ENCODE measurements around the gene GRIK3. TPM values are rescaled to one million over a fixed set of nuclear protein-coding genes. Genes with fewer than 3 reads are reported as not detected.
A peak's percentile ranks its signal among the peaks of the same experiment; 100 is the strongest.
"Not testable (repeated sequence)": the region's sequence is repeated elsewhere in the genome, so short reads cannot be mapped to it uniquely, and the experiment has no call there.

The GRIK3 gene
- total RNA-seq, 1 donor from 2014 or later: 2.3 TPM

GRCh38 chr1:36920801-36921405, 113.4 kb downstream of the GRIK3 start:
- peaks cover 18% of the 10 kb centered on the region for H3K27me3 Mint-ChIP-seq
- H3K4me3 Mint-ChIP-seq: no peak overlapping the region
- H3K27ac Mint-ChIP-seq: no peak overlapping the region
- TF ChIP-seq CTCF (conservative IDR thresholded peaks at IDR 0.05): no peak
- no peaks in the 10 kb centered on the region for H3K36me3 Mint-ChIP-seq
- no peaks in the 10 kb centered on the region for H3K9me3 Mint-ChIP-seq
- DNase-seq (ENCODE audit: extremely low spot score, unreplicated experiment): peak; percentile 59
- H3K4me1 Mint-ChIP-seq (ENCODE audit: unreplicated experiment): no peaks in the 10 kb centered on the region

GRCh38 chr1:36920371-36920770, 113.9 kb downstream of the GRIK3 start:
- H3K36me3 Mint-ChIP-seq: no peaks in the 10 kb centered on the region
- peaks cover 18% of the 10 kb centered on the region for H3K27me3 Mint-ChIP-seq
- DNase-seq (ENCODE audit: extremely low spot score, unreplicated experiment): peak; percentile 43
- H3K4me1 Mint-ChIP-seq (ENCODE audit: unreplicated experiment): no peaks in the 10 kb centered on the region
- H3K9me3 Mint-ChIP-seq: no peaks in the 10 kb centered on the region
- TF ChIP-seq CTCF (conservative IDR thresholded peaks at IDR 0.05): no peak
- H3K4me3 Mint-ChIP-seq: no peak overlapping the region
- no peak overlapping the region for H3K27ac Mint-ChIP-seq

DNA sequence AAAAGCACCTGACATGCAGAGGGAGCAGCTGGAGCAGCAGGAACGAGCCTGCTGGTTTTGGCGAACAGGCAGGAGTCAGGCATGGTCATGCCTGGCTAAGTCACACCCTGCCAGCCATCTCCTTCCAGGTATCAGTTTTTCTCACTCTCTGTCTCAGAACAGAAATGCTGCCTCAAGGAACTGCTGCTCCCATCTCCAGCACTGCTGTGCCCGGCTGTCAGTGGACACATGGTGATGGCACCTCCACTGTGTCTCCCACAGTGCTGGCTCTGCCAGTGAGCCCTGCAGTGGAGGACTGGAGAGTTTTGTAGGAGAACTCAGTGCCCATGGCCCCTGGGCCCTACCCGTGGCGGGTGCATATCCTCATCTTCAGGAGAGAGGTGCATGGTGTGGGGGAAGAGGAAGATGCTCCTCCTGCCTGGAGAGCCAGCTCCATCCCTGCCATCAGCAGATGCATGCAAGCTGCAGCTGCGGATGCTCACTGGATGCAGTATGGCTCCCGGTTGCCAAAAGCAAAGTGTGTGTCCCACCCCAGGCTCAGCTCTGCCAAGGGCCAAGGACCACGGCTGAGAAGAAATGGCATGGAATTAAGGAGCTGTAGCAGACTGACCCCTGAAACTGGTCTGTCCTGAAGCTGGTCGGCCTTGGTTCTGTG, 114.7 kb downstream of the GRIK3 start:
- no peak for TF ChIP-seq CTCF (conservative IDR thresholded peaks at IDR 0.05)
- H3K36me3 Mint-ChIP-seq: no peaks in the 10 kb centered on the region
- no peaks in the 10 kb centered on the region for H3K9me3 Mint-ChIP-seq
- H3K4me3 Mint-ChIP-seq: no peak overlapping the region
- DNase-seq (ENCODE audit: extremely low spot score, unreplicated experiment): peak; percentile 56
- H3K27ac Mint-ChIP-seq: no peak overlapping the region
- H3K4me1 Mint-ChIP-seq (ENCODE audit: unreplicated experiment): no peaks in the 10 kb centered on the region
- peaks cover 22% of the 10 kb centered on the region for H3K27me3 Mint-ChIP-seq

GRCh38 chr1:36918604-36919003, 115.7 kb downstream of the GRIK3 start:
- Mint-ChIP-seq H3K27ac (no peak overlapping the region), H3K4me3 (no peak overlapping the region), H3K27me3 (peaks cover 24% of the 10 kb centered on the region), H3K9me3 (no peaks in the 10 kb centered on the region), H3K4me1 (ENCODE audit: unreplicated experiment) (no peaks in the 10 kb centered on the region), H3K36me3 (no peaks in the 10 kb centered on the region)
- no peak for TF ChIP-seq CTCF (conservative IDR thresholded peaks at IDR 0.05)
- peak; percentile 29 for DNase-seq (ENCODE audit: extremely low spot score, unreplicated experiment)

- H3K36me3 Mint-ChIP-seq; H3K4me3 Mint-ChIP-seq; H3K27ac Mint-ChIP-seq; H3K4me1 Mint-ChIP-seq (ENCODE audit: unreplicated experiment); H3K9me3 Mint-ChIP-seq: not testable (repeated sequence)
- peaks cover 32% of the 10 kb centered on the region for H3K27me3 Mint-ChIP-seq
- DNase-seq (ENCODE audit: extremely low spot score, unreplicated experiment): peak; percentile 24
- TF ChIP-seq CTCF (conservative IDR thresholded peaks at IDR 0.05): peak; percentile 15
Measured at GRCh38 chr1:36916542-36916941, 117.8 kb downstream of the GRIK3 start.

Data from type B pancreatic cell (in vitro differentiated cells).